NCI-H2171 (cell line): ENCODE results near the gene INTS6L.
"Not testable (repeated sequence)": the region's sequence is repeated elsewhere in the genome, so short reads cannot be mapped to it uniquely, and the experiment has no call there.

Experiments
- DNase-seq: peaks from one replicate; lab custom pipeline; 2025; lab: John Stamatoyannopoulos, UW

INTS6L gene

GRCh38 chrX:135605906-135606305, 85.4 kb downstream of the INTS6L start:
- no peak for DNase-seq

- not testable (repeated sequence) for DNase-seq
Observed at GRCh38 chrX:135624408-135625204, 104.1 kb downstream of the INTS6L start.

- DNase-seq = no peak
Observed at GRCh38 chrX:135625995-135626394, 105.5 kb downstream of the INTS6L start.

- DNase-seq = no peak
Observed at GRCh38 chrX:135629342-135629741, 108.9 kb downstream of the INTS6L start.
